SK-N-SH treated with all-trans-retinoic acid at 6 μM for 48 hours (cell line): ENCODE measurements around the gene COX6A2.
A peak's percentile ranks its signal among the peaks of the same experiment; 100 is the strongest.

Source experiments
- ATAC-seq: fragments of 200-7000 bp; cut with Tn5 transposase; 3 replicates; pipeline ENCODE4 v1.9.1; 2020; ENCODE audit warnings: mild to moderate bottlenecking, moderate library complexity
- ARNTL ChIP-seq: fragments of 450-650 bp; formaldehyde crosslinking; IDR thresholded peaks from 2 replicates; pipeline ENCODE4 v1.5.0; 2020; ENCODE audit warnings: low read depth, mild to moderate bottlenecking, moderate library complexity, borderline replicate concordance
- BACH2 ChIP-seq: fragments of 250-450 bp; sonication (Bioruptor Pico); IDR thresholded peaks from 2 replicates; pipeline ENCODE4 v1.9.0; 2021; ENCODE audit warnings: mild to moderate bottlenecking, borderline replicate concordance
- CREB5 ChIP-seq: fragments of 250-450 bp; sonication (Bioruptor Pico); IDR thresholded peaks from 2 replicates; pipeline ENCODE4 v1.5.1; 2020; ENCODE audit warnings: low read depth, mild to moderate bottlenecking, moderate library complexity
- CSDC2 ChIP-seq: fragments of 250-450 bp; sonication (Bioruptor Pico); IDR thresholded peaks from 2 replicates; pipeline ENCODE4 v1.5.0; 2020; ENCODE audit warnings: mild to moderate bottlenecking, moderate library complexity
- CSRNP3 ChIP-seq: fragments of 250-450 bp; sonication (Bioruptor Pico); IDR thresholded peaks from 2 replicates; pipeline ENCODE4 v1.5.1; 2021; ENCODE audit warnings: mild to moderate bottlenecking, moderate library complexity
- ESRRG ChIP-seq: fragments of 250-450 bp; sonication (Bioruptor Pico); IDR thresholded peaks from 2 replicates; pipeline ENCODE4 v1.6.1; 2021; ENCODE audit warnings: mild to moderate bottlenecking
- GLIS3 ChIP-seq: fragments of 250-450 bp; sonication (Bioruptor Pico); IDR thresholded peaks from 2 replicates; pipeline ENCODE4 v1.5.0; 2020; ENCODE audit warnings: mild to moderate bottlenecking, moderate library complexity
- ISL1 ChIP-seq: fragments of 250-450 bp; sonication (Bioruptor Pico); IDR thresholded peaks from 2 replicates; pipeline ENCODE4 v2.1.2; 2022; ENCODE audit warnings: mild to moderate bottlenecking, moderate library complexity
- OSR1 ChIP-seq: fragments of 250-450 bp; sonication (Bioruptor Pico); IDR thresholded peaks from 2 replicates; pipeline ENCODE4 v1.8.0; 2022; ENCODE audit warnings: moderate library complexity, mild to moderate bottlenecking, inconsistent platforms
- PATZ1 ChIP-seq: fragments of 250-450 bp; sonication (Bioruptor Pico); IDR thresholded peaks from 2 replicates; pipeline ENCODE4 v1.8.0; 2020; ENCODE audit warnings: mild to moderate bottlenecking, moderate library complexity, borderline replicate concordance
- POU6F1 ChIP-seq: fragments of 250-450 bp; sonication (Bioruptor Pico); IDR thresholded peaks from 2 replicates; pipeline ENCODE4 v1.8.0; 2021; ENCODE audit warnings: low read depth, mild to moderate bottlenecking, moderate library complexity, borderline replicate concordance
- PPARA ChIP-seq: fragments of 250-450 bp; sonication (Bioruptor Pico); IDR thresholded peaks from 2 replicates; pipeline ENCODE4 v1.5.0; 2020; ENCODE audit warnings: mild to moderate bottlenecking, borderline replicate concordance
- RARB ChIP-seq: fragments of 250-450 bp; sonication (Bioruptor Pico); IDR thresholded peaks from 2 replicates; pipeline ENCODE4 v1.8.0; 2021; ENCODE audit warnings: mild to moderate bottlenecking, moderate library complexity
- TCF4 ChIP-seq: fragments of 250-450 bp; sonication (Bioruptor Pico); IDR thresholded peaks from 2 replicates; pipeline ENCODE4 v1.8.0; 2021; ENCODE audit warnings: mild to moderate bottlenecking, moderate library complexity, borderline replicate concordance
- TOX ChIP-seq: fragments of 250-450 bp; sonication (Bioruptor Pico); IDR thresholded peaks from 2 replicates; pipeline ENCODE4 v1.8.0; 2021; ENCODE audit warnings: mild to moderate bottlenecking, moderate library complexity, borderline replicate concordance
- TSHZ2 ChIP-seq: fragments of 250-450 bp; sonication (Bioruptor Pico); IDR thresholded peaks from 2 replicates; pipeline ENCODE4 v1.5.0; 2020; ENCODE audit warnings: mild to moderate bottlenecking, moderate library complexity
- ZC3H10 ChIP-seq: fragments of 250-450 bp; sonication (Bioruptor Pico); IDR thresholded peaks from 2 replicates; pipeline ENCODE4 v1.5.1; 2021; ENCODE audit warnings: mild to moderate bottlenecking, moderate library complexity
- ZFP3 ChIP-seq: fragments of 250-450 bp; sonication (Bioruptor Pico); IDR thresholded peaks from 2 replicates; pipeline ENCODE4 v1.5.0; 2020; ENCODE audit warnings: mild to moderate bottlenecking, moderate library complexity
- ZFP30 ChIP-seq: fragments of 450-650 bp; formaldehyde crosslinking; IDR thresholded peaks from 2 replicates; pipeline ENCODE4 v1.5.0; 2022; ENCODE audit warnings: mild to moderate bottlenecking, moderate library complexity
- ZNF565 ChIP-seq: fragments of 450-650 bp; formaldehyde crosslinking; conservative IDR thresholded peaks from 2 replicates; pipeline ENCODE4 v1.5.0; 2020; ENCODE audit warnings: low read depth, mild to moderate bottlenecking, moderate library complexity
- ZNF70 ChIP-seq: fragments of 450-650 bp; formaldehyde crosslinking; IDR thresholded peaks from 2 replicates; pipeline ENCODE4 v1.5.0; 2020; ENCODE audit warnings: mild to moderate bottlenecking, moderate library complexity
- ZNF8 ChIP-seq: fragments of 450-650 bp; formaldehyde crosslinking; IDR thresholded peaks from 2 replicates; pipeline ENCODE4 v1.5.0; 2020; ENCODE audit warnings: mild to moderate bottlenecking, moderate library complexity

The COX6A2 gene

GRCh38 chr16:31400191-31400590, 28.0 kb downstream of the COX6A2 start:
- no peak for ATAC-seq
- TF ChIP-seq OSR1 (CRISPR knock-in tag) (no peak), TOX (no peak), ZC3H10 (CRISPR knock-in tag) (no peak), BACH2 (CRISPR knock-in tag) (no peak), ZFP3 (CRISPR knock-in tag) (no peak), ZNF70 (no peak), CSDC2 (no peak), CSRNP3 (CRISPR knock-in tag) (no peak), ZNF565 (CRISPR knock-in tag) (no peak), CREB5 (CRISPR knock-in tag) (no peak), TSHZ2 (CRISPR knock-in tag) (no peak), ARNTL (CRISPR knock-in tag) (no peak), PPARA (CRISPR knock-in tag) (no peak), TCF4 (CRISPR knock-in tag) (no peak)

- peak; percentile 62 for ATAC-seq
- TF ChIP-seq ZC3H10 (CRISPR knock-in tag) = no peak
- no peak for TF ChIP-seq POU6F1
- no peak for TF ChIP-seq ZFP3 (CRISPR knock-in tag)
These were observed 30.5 kb downstream of the COX6A2 start for GRCh38 chr16:31397701-31398100.

GRCh38 chr16:31397096-31397660, 31.0 kb downstream of the COX6A2 start:
- TF ChIP-seq ESRRG (CRISPR knock-in tag) (no peak), POU6F1 (no peak), ZNF8 (CRISPR knock-in tag) (no peak), TCF4 (CRISPR knock-in tag) (no peak), CSDC2 (no peak), ARNTL (CRISPR knock-in tag) (no peak), RARB (CRISPR knock-in tag) (no peak), CREB5 (CRISPR knock-in tag) (no peak), PPARA (CRISPR knock-in tag) (no peak), TSHZ2 (CRISPR knock-in tag) (no peak), ZFP30 (CRISPR knock-in tag) (no peak), PATZ1 (CRISPR knock-in tag) (no peak), GLIS3 (CRISPR knock-in tag) (no peak), ISL1 (no peak), BACH2 (CRISPR knock-in tag) (no peak)
- TF ChIP-seq, all 23 proteins: peak for 0
- peak; percentile 23 for ATAC-seq
